Measurements from ENCODE around the gene LGR4.

DNA sequence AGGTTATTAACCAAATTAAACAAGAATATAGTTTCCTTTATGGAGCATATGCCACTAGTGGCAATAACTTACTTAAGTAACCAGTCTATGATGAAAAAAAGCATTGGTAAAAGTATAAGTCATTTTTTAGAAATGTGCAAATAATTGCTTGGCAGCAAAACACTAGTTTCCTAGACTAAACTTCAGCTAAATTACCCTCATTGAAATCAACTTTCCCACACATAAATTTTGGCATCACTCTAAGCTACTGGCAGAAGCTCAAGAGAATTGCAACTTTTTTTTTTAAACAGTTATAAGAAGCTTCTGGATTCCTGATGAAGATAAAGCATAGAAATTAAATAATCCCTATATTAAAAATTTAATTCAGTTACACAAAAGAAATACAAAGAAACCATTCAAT is 122.1 kb downstream of the LGR4 start:
- TF ChIP-seq, protein P1, sequence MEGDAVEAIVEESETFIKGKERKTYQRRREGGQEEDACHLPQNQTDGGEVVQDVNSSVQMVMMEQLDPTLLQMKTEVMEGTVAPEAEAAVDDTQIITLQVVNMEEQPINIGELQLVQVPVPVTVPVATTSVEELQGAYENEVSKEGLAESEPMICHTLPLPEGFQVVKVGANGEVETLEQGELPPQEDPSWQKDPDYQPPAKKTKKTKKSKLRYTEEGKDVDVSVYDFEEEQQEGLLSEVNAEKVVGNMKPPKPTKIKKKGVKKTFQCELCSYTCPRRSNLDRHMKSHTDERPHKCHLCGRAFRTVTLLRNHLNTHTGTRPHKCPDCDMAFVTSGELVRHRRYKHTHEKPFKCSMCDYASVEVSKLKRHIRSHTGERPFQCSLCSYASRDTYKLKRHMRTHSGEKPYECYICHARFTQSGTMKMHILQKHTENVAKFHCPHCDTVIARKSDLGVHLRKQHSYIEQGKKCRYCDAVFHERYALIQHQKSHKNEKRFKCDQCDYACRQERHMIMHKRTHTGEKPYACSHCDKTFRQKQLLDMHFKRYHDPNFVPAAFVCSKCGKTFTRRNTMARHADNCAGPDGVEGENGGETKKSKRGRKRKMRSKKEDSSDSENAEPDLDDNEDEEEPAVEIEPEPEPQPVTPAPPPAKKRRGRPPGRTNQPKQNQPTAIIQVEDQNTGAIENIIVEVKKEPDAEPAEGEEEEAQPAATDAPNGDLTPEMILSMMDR (IDR thresholded peaks at IDR 0.05): no peak
- TF ChIP-seq POLR2A (IDR thresholded peaks at IDR 0.05): no peak

Data from testis (tissue), 2 donors.